Liver (tissue), 9 donors: Measurements from ENCODE around the gene MIA3. TPM values are rescaled to one million over a fixed set of nuclear protein-coding genes. Genes with fewer than 3 reads are reported as not detected.

ENCODE experiments used
- DNase-seq: peaks from one replicate; pipeline ENCODE4 v3.0.0-alpha.2; 2017; ENCODE audit warnings: low spot score
- H3K27ac ChIP-seq, 2 donors: one replicate each; pipeline ENCODE4 v1.7.0; 2013; ENCODE audit warnings: inconsistent platforms in 2 of 2, low read length in 2 of 2, control low read depth in 1 of 2, low read depth in 1 of 2, mild to moderate bottlenecking in 1 of 2
- H3K27me3 ChIP-seq, 4 donors: one replicate each; pipeline versions ENCODE4 v1.6.1 to v1.7.0; 2013; ENCODE audit warnings: low read length in 3 of 4, inconsistent platforms in 1 of 4, mild to moderate bottlenecking in 1 of 4, moderate library complexity in 1 of 4; ENCODE audit not compliant: control insufficient read depth in 4 of 4, insufficient read depth in 4 of 4
- H3K36me3 ChIP-seq, 4 donors: one replicate each; pipeline versions ENCODE4 v1.6.1 to v1.7.0; 2013; ENCODE audit warnings: low read length in 3 of 4, mild to moderate bottlenecking in 3 of 4, low read depth in 1 of 4, moderate library complexity in 1 of 4; ENCODE audit not compliant: control insufficient read depth in 4 of 4, insufficient read depth in 3 of 4
- H3K4me1 ChIP-seq, 4 donors: one replicate each; pipeline versions ENCODE4 v1.6.1 to v1.7.0; 2013; ENCODE audit warnings: low read length in 3 of 4, mild to moderate bottlenecking in 3 of 4, moderate library complexity in 1 of 4; ENCODE audit not compliant: control insufficient read depth in 4 of 4, insufficient read depth in 4 of 4
- H3K4me3 ChIP-seq, 3 donors: one replicate each; pipeline versions ENCODE4 v1.6.1 to v1.7.0; 2013; ENCODE audit warnings: low read length in 3 of 3, control low read depth in 1 of 3, low read depth in 1 of 3, mild to moderate bottlenecking in 1 of 3
- H3K9ac ChIP-seq, 2 donors: one replicate each; pipeline ENCODE4 v1.7.0; 2013; ENCODE audit warnings: low read length in 2 of 2, mild to moderate bottlenecking in 2 of 2, moderate library complexity in 2 of 2, control low read depth in 1 of 2, low read depth in 1 of 2
- H3K9me3 ChIP-seq, 4 donors: one replicate each; pipeline versions ENCODE4 v1.6.1 to v1.7.0; 2013; ENCODE audit warnings: low read length in 3 of 4; ENCODE audit not compliant: control insufficient read depth in 4 of 4
- EGR1 ChIP-seq, 2 donors: IDR thresholded peaks; 2 replicates each; pipeline ENCODE4 v1.6.1; 2016 to 2018; ENCODE audit warnings: antibody characterized with exemption in 2 of 2, low read depth in 2 of 2
- FOXA2 ChIP-seq: IDR thresholded peaks from 2 replicates; pipeline ENCODE4 v1.6.1; 2016; ENCODE audit warnings: antibody characterized with exemption
- GABPA ChIP-seq, 2 donors: IDR thresholded peaks in 1 of 2; conservative IDR thresholded peaks in 1 of 2; 2 replicates each; pipeline ENCODE4 v1.6.1; 2016; ENCODE audit warnings: antibody characterized with exemption in 2 of 2, mild to moderate bottlenecking in 1 of 2, moderate library complexity in 1 of 2
- HNF4A ChIP-seq, 2 donors: conservative IDR thresholded peaks; 2 replicates each; pipeline ENCODE4 v1.6.1; 2016; ENCODE audit warnings: antibody characterized with exemption in 2 of 2, mild to moderate bottlenecking in 2 of 2
- HNF4G ChIP-seq: IDR thresholded peaks from 2 replicates; pipeline ENCODE4 v1.6.1; 2016; ENCODE audit warnings: antibody characterized with exemption
- JUND ChIP-seq, 2 donors: IDR thresholded peaks; 2 replicates each; pipeline ENCODE4 v1.6.1; 2016; ENCODE audit warnings: antibody characterized with exemption in 2 of 2
- MAX ChIP-seq: IDR thresholded peaks from 2 replicates; pipeline ENCODE4 v1.6.1; 2016; ENCODE audit warnings: antibody characterized with exemption
- NR2F2 ChIP-seq: IDR thresholded peaks from 2 replicates; pipeline ENCODE4 v1.6.1; 2016; ENCODE audit warnings: antibody characterized with exemption
- RAD21 ChIP-seq, 2 donors: IDR thresholded peaks; 2 replicates each; pipeline ENCODE4 v1.6.1; 2016; ENCODE audit warnings: antibody characterized with exemption in 2 of 2, mild to moderate bottlenecking in 2 of 2
- RXRA ChIP-seq, 2 donors: IDR thresholded peaks; 2 replicates each; pipeline ENCODE4 v1.6.1; 2017 to 2018; ENCODE audit warnings: antibody characterized with exemption in 2 of 2, mild to moderate bottlenecking in 1 of 2
- SP1 ChIP-seq: IDR thresholded peaks from 2 replicates; pipeline ENCODE4 v1.6.1; 2018; ENCODE audit warnings: antibody characterized with exemption, mild to moderate bottlenecking
- TAF1 ChIP-seq: conservative IDR thresholded peaks from 2 replicates; pipeline ENCODE4 v1.6.1; 2016; ENCODE audit warnings: antibody characterized with exemption, mild to moderate bottlenecking
- YY1 ChIP-seq: IDR thresholded peaks from 2 replicates; pipeline ENCODE4 v1.6.1; 2016; ENCODE audit warnings: antibody characterized with exemption, mild to moderate bottlenecking
- ZBTB33 ChIP-seq: IDR thresholded peaks from 2 replicates; pipeline ENCODE4 v1.6.1; 2016; ENCODE audit warnings: antibody characterized with exemption
- WGBS: extraction: QIAGEN DNeasy Blood & Tissue Kit; methylation state at CpG from one replicate; pipeline ENCODE4 v1.1.7; 2013; 5-methylcytosine and 5-hydroxymethylcytosine counted together
- polyA plus RNA-seq, 2 donors: library from polyadenylated mRNA; stranded (reverse) in 1 of 2; unstranded in 1 of 2; fragments of 200-250 nt in 1 of 2; fragments of >200 nt in 1 of 2; fragmentation: Nextera tagmentation in 1 of 2; extraction: Ambion mirVana in 1 of 2; gene quantifications; one replicate each; pipeline versions ENCODE4 v1.2.1 to v1.2.3, GENCODE V29; 2013 to 2015
- total RNA-seq, 2 donors: library from RNA; depleted of rRNA; stranded (reverse); fragments of >200 nt; gene quantifications; one replicate each; pipeline ENCODE4 v1.2.3, GENCODE V29; 2014
- TF ChIP-seq, protein P1 (sequence below): IDR thresholded peaks from 2 replicates; pipeline ENCODE4 v1.6.1; 2016; ENCODE audit warnings: antibody characterized with exemption, mild to moderate bottlenecking
- TF ChIP-seq, protein P2 (sequence below): fragments of 150-350 bp; IDR thresholded peaks from 2 replicates; pipeline ENCODE4 v1.5.1; 2017; ENCODE audit warnings: improper control_type of control experiment, low read depth, low read length; ENCODE audit not compliant: missing input control
- donor health status: healthy.
- donor health status: healthy.
- donor health status: healthy.
- donor health status: healthy.
- donor health status: healthy.

MIA3 gene
- total and polyA plus RNA-seq, 4 donors, result 20.8 to 69.4 (median 32.1) TPM

- Histone ChIP-seq H3K4me3 (no peak overlapping the region), H3K4me1 (no peaks in the 10 kb centered on the region), H3K27me3 (no peaks in the 10 kb centered on the region), H3K27ac (no peak overlapping the region), H3K9ac (no peak overlapping the region), H3K9me3 (no peaks in the 10 kb centered on the region), H3K36me3 (peaks cover 3 to 18% (median 10%) of the 10 kb centered on the region in 4 donors)
- TF ChIP-seq TAF1, result no peak
- no peak for TF ChIP-seq NR2F2
- no peak for TF ChIP-seq RAD21 (IDR thresholded peaks at IDR 0.05)
- no peak for TF ChIP-seq RXRA (IDR thresholded peaks at IDR 0.05)
- TF ChIP-seq ZBTB33, result no peak
- TF ChIP-seq EGR1 (IDR thresholded peaks at IDR 0.05; ENCODE audit: low read depth in 2 of 2), result no peak
- TF ChIP-seq FOXA2, result no peak
- TF ChIP-seq GABPA (IDR thresholded peaks at IDR 0.05 in 1 of 2, conservative IDR thresholded peaks at IDR 0.05 in 1 of 2), result no peak
- TF ChIP-seq JUND (IDR thresholded peaks at IDR 0.05), result no peak
- no peak for TF ChIP-seq HNF4G
- no peak for TF ChIP-seq MAX
- TF ChIP-seq, protein P1, sequence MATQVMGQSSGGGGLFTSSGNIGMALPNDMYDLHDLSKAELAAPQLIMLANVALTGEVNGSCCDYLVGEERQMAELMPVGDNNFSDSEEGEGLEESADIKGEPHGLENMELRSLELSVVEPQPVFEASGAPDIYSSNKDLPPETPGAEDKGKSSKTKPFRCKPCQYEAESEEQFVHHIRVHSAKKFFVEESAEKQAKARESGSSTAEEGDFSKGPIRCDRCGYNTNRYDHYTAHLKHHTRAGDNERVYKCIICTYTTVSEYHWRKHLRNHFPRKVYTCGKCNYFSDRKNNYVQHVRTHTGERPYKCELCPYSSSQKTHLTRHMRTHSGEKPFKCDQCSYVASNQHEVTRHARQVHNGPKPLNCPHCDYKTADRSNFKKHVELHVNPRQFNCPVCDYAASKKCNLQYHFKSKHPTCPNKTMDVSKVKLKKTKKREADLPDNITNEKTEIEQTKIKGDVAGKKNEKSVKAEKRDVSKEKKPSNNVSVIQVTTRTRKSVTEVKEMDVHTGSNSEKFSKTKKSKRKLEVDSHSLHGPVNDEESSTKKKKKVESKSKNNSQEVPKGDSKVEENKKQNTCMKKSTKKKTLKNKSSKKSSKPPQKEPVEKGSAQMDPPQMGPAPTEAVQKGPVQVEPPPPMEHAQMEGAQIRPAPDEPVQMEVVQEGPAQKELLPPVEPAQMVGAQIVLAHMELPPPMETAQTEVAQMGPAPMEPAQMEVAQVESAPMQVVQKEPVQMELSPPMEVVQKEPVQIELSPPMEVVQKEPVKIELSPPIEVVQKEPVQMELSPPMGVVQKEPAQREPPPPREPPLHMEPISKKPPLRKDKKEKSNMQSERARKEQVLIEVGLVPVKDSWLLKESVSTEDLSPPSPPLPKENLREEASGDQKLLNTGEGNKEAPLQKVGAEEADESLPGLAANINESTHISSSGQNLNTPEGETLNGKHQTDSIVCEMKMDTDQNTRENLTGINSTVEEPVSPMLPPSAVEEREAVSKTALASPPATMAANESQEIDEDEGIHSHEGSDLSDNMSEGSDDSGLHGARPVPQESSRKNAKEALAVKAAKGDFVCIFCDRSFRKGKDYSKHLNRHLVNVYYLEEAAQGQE, result no peak
- no peak for TF ChIP-seq HNF4A (conservative IDR thresholded peaks at IDR 0.05)
- TF ChIP-seq, protein P2, sequence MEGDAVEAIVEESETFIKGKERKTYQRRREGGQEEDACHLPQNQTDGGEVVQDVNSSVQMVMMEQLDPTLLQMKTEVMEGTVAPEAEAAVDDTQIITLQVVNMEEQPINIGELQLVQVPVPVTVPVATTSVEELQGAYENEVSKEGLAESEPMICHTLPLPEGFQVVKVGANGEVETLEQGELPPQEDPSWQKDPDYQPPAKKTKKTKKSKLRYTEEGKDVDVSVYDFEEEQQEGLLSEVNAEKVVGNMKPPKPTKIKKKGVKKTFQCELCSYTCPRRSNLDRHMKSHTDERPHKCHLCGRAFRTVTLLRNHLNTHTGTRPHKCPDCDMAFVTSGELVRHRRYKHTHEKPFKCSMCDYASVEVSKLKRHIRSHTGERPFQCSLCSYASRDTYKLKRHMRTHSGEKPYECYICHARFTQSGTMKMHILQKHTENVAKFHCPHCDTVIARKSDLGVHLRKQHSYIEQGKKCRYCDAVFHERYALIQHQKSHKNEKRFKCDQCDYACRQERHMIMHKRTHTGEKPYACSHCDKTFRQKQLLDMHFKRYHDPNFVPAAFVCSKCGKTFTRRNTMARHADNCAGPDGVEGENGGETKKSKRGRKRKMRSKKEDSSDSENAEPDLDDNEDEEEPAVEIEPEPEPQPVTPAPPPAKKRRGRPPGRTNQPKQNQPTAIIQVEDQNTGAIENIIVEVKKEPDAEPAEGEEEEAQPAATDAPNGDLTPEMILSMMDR, result no peak
- TF ChIP-seq YY1, result no peak
- DNase-seq, result no peak
- 98% methylated on average over 3 of the region's 3 CpGs for WGBS
Observed at GRCh38 chr1:222579316-222579715, 38.6 kb upstream of the MIA3 start.

DNA sequence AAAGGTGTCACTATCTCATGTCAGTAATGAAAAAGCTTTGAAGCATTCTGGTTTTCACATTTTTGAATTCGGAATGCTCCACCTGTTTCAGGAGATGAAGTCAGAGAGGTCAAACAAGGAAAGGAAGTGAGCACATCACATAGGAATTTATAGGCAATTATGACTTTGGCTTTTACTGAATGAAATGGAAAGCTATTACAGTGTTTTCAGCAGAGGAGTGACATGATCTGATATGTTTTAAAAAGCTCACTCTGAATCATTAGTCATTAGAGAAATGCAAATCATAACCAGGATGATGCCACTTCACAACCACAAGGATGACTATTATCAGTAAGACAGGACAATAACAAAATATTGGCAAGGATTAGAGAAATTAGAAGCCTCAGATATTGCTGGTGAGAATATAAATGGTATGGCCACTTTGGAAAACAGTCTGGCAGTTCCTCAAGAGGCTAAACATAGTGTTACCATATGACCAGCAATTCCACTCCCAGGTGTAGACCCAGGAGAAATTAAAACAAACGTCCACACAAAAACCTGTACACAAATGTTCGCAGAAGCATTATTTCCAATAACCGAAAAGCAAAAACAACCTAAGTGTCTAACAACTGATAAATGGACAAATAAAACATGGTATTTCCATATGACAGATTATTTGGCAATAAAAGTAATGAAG lies 35.7 kb upstream of the MIA3 start:
- H3K9ac ChIP-seq, result no peak overlapping the region
- no peaks in the 10 kb centered on the region for H3K4me1 ChIP-seq
- TF ChIP-seq, protein P1, result no peak
- TF ChIP-seq YY1 (no peak), MAX (no peak), SP1 (no peak), HNF4A (conservative IDR thresholded peaks at IDR 0.05) (no peak), ZBTB33 (no peak)
- DNase-seq, result no peak
- H3K36me3 ChIP-seq, result peaks cover 3 to 14% (median 10%) of the 10 kb centered on the region in 4 donors
- H3K27me3 ChIP-seq, result no peaks in the 10 kb centered on the region
- no peaks in the 10 kb centered on the region for H3K9me3 ChIP-seq
- 95% methylated on average over 4 of the region's 4 CpGs for WGBS
- no peak overlapping the region for H3K4me3 ChIP-seq
- no peak overlapping the region for H3K27ac ChIP-seq
